GM23338 (cell line): ENCODE data around the gene NPC1. TPM values are rescaled to one million over a fixed set of nuclear protein-coding genes. Genes with fewer than 3 reads are reported as not detected.
A peak's percentile ranks its signal among the peaks of the same experiment; 100 is the strongest.

Experiments
- ATAC-seq: fragments of 200-7000 bp; cut with Tn5 transposase; 3 replicates; pipeline ENCODE4 v1.9.1; 2020
- DNase-seq: peaks from one replicate; pipeline ENCODE4 v3.0.0-alpha.2; 2015; ENCODE audit warnings: low spot score
- H2AFZ ChIP-seq: fragments of 200-600 bp; sonication (generic); 2 replicates; pipeline ENCODE4 v1.8.0; 2016; ENCODE audit warnings: antibody characterized with exemption, mild to moderate bottlenecking, moderate library complexity
- H3F3A ChIP-seq: fragments of 200-600 bp; sonication (generic); replicated peaks from 2 replicates; pipeline ENCODE4 v1.8.0; 2017; ENCODE audit warnings: antibody characterized with exemption, mixed run types, low read depth
- H3K27ac ChIP-seq: fragments of 200-600 bp; sonication (generic); 2 replicates; pipeline ENCODE4 v1.6.1; 2016; ENCODE audit warnings: low read depth
- H3K27me3 ChIP-seq: fragments of 200-600 bp; sonication (generic); 2 replicates; pipeline ENCODE4 v1.8.0; 2016; ENCODE audit warnings: mild to moderate bottlenecking, mixed run types, moderate library complexity; ENCODE audit not compliant: insufficient read depth
- H3K36me3 ChIP-seq: fragments of 200-600 bp; sonication (generic); 2 replicates; pipeline ENCODE4 v1.8.0; 2016; ENCODE audit warnings: mild to moderate bottlenecking; ENCODE audit not compliant: insufficient read depth
- H3K4me1 ChIP-seq: fragments of 200-600 bp; sonication (generic); 2 replicates; pipeline ENCODE4 v1.8.0; 2016; ENCODE audit warnings: mild to moderate bottlenecking, moderate library complexity; ENCODE audit not compliant: insufficient read depth
- H3K4me2 ChIP-seq: fragments of 200-600 bp; sonication (generic); 2 replicates; pipeline ENCODE4 v1.7.1; 2017; ENCODE audit warnings: mixed run types
- H3K4me3 ChIP-seq: fragments of 200-600 bp; sonication (generic); 2 replicates; pipeline ENCODE4 v1.6.1; 2016; ENCODE audit warnings: mixed run types
- H3K79me2 ChIP-seq: fragments of 200-600 bp; sonication (generic); replicated peaks from 2 replicates; pipeline ENCODE4 v1.8.0; 2017; ENCODE audit warnings: mild to moderate bottlenecking; ENCODE audit not compliant: insufficient read depth
- H3K9me2 ChIP-seq: fragments of 200-600 bp; sonication (generic); 2 replicates; pipeline ENCODE4 v1.8.0; 2017; ENCODE audit not compliant: insufficient read depth
- H4K20me1 ChIP-seq: fragments of 200-600 bp; sonication (generic); replicated peaks from 2 replicates; pipeline ENCODE4 v1.8.0; 2017; ENCODE audit warnings: mild to moderate bottlenecking; ENCODE audit not compliant: insufficient read depth
- H3K27ac Mint-ChIP-seq: 2 replicates; pipeline ENCODE4 v1.8.0; 2020; ENCODE audit warnings: inconsistent platforms, mild to moderate bottlenecking, moderate library complexity, mixed read lengths
- H3K27me3 Mint-ChIP-seq: 3 replicates; pipeline ENCODE4 v1.8.0; 2022; ENCODE audit warnings: low read depth, mild to moderate bottlenecking, moderate library complexity, mixed read lengths, inconsistent platforms; ENCODE audit not compliant: insufficient read depth, poor library complexity
- H3K36me3 Mint-ChIP-seq: 3 replicates; pipeline ENCODE4 v1.8.0; 2021; ENCODE audit warnings: low read depth, mild to moderate bottlenecking, inconsistent platforms, moderate library complexity, mixed read lengths
- H3K4me1 Mint-ChIP-seq: 3 replicates; pipeline ENCODE4 v1.8.0; 2020; ENCODE audit warnings: mild to moderate bottlenecking, inconsistent platforms, mixed read lengths
- H3K4me3 Mint-ChIP-seq: 3 replicates; pipeline ENCODE4 v1.8.0; 2021; ENCODE audit warnings: moderate library complexity, mild to moderate bottlenecking, inconsistent platforms, mixed read lengths
- H3K9me3 Mint-ChIP-seq: 3 replicates; pipeline ENCODE4 v1.8.0; 2020; ENCODE audit warnings: moderate library complexity, mild to moderate bottlenecking, inconsistent platforms, mixed read lengths
- EZH2 ChIP-seq: fragments of 200-600 bp; sonication (generic); IDR thresholded peaks from one replicate; pipeline ENCODE4 v1.8.0; 2017; ENCODE audit warnings: antibody characterized with exemption, mild to moderate bottlenecking, low read depth; ENCODE audit not compliant: unreplicated experiment
- EZH2phosphoT487 ChIP-seq: fragments of 200-600 bp; sonication (generic); IDR thresholded peaks from one replicate; pipeline ENCODE4 v1.8.1; 2018; ENCODE audit warnings: antibody characterized with exemption; ENCODE audit not compliant: unreplicated experiment
- POLR2AphosphoS5 ChIP-seq: IDR thresholded peaks from 2 replicates; pipeline ENCODE4 v1.6.1; 2016; ENCODE audit warnings: antibody characterized with exemption, low read depth
- STAT1 ChIP-seq: IDR thresholded peaks from one replicate; pipeline ENCODE4 v1.6.1; 2016; ENCODE audit warnings: antibody characterized with exemption; ENCODE audit not compliant: unreplicated experiment
- ZNF462 ChIP-seq: fragments of 250-450 bp; sonication (Bioruptor Pico); IDR thresholded peaks from 2 replicates; pipeline ENCODE4 v1.5.0; 2020; ENCODE audit warnings: mild to moderate bottlenecking, moderate library complexity
- polyA plus RNA-seq: library from polyadenylated mRNA; unstranded; fragments of >200 nt; fragmentation: Nextera tagmentation; extraction: Ambion mirVana; gene quantifications from 2 replicates; pipeline ENCODE4 v1.2.1, GENCODE V29; 2016
- total RNA-seq: library from RNA; depleted of rRNA; stranded (reverse); fragments of >200 nt; shearing (Covaris generic); gene quantifications from 2 replicates; pipeline ENCODE4 v1.2.3, GENCODE V29; 2014
- TF ChIP-seq, protein P1 (sequence below), 2 experiments: fragments of 200-600 bp in 1 of 2; sonication (generic) in 1 of 2; conservative IDR thresholded peaks; 2 replicates each; pipeline versions ENCODE4 v1.5.1 to v1.6.1; 2016 to 2017; ENCODE audit warnings: antibody characterized with exemption in 2 of 2, low read depth in 2 of 2, mild to moderate bottlenecking in 2 of 2, moderate library complexity in 1 of 2

Gene NPC1
- total and polyA plus RNA-seq, 2 experiments from 2014 or later, result 18.4 to 45.1 TPM

GRCh38 chr18:23503963-23504344 lies 82.4 kb downstream of the NPC1 start (continued):
- no peak for TF ChIP-seq EZH2
- no peak for TF ChIP-seq ZNF462 (CRISPR knock-in tag)
- no peak for TF ChIP-seq EZH2phosphoT487
- TF ChIP-seq STAT1, result no peak

- Histone ChIP-seq H3K27me3 (peaks cover 26% of the 10 kb centered on the region), H3K4me3 (peak within 1 kb of the TSS; percentile 92), H3F3A (0 out of 2 replicates have a peak, but pooled peaks cover 6% of the 10 kb centered on the region), H4K20me1 (peaks cover 20% of the 10 kb centered on the region; the same call in 1 of the 2 replicates), H3K27ac (peak within 1 kb of the TSS; percentile 69; the same call in 1 of the 2 replicates), H3K4me2 (peak within 1 kb of the TSS; percentile 93), H3K4me1 (peaks cover 14% of the 10 kb centered on the region), H3K79me2 (peaks cover 27% of the 10 kb centered on the region), H3K9me2 (no peaks in the 10 kb centered on the region), H3K36me3 (peaks cover 9% of the 10 kb centered on the region; the same call in 1 of the 2 replicates), H2AFZ (peak within 1 kb of the TSS; percentile 90)
- DNase-seq, result peak; percentile 95
- H3K4me3 Mint-ChIP-seq, result peak within 1 kb of the TSS; percentile 96
- peaks cover 12% of the 10 kb centered on the region for H3K27me3 Mint-ChIP-seq
- peaks cover 11% of the 10 kb centered on the region for H3K4me1 Mint-ChIP-seq
- peak within 1 kb of the TSS; percentile 61 for H3K27ac Mint-ChIP-seq
- peak; percentile 83 for ATAC-seq
- no peaks in the 10 kb centered on the region for H3K9me3 Mint-ChIP-seq
- peaks cover 8% of the 10 kb centered on the region; the same call in 2 of the 3 replicates for H3K36me3 Mint-ChIP-seq
- peak; percentile 64 for TF ChIP-seq POLR2AphosphoS5
- no peak for TF ChIP-seq EZH2
- TF ChIP-seq, protein P1, sequence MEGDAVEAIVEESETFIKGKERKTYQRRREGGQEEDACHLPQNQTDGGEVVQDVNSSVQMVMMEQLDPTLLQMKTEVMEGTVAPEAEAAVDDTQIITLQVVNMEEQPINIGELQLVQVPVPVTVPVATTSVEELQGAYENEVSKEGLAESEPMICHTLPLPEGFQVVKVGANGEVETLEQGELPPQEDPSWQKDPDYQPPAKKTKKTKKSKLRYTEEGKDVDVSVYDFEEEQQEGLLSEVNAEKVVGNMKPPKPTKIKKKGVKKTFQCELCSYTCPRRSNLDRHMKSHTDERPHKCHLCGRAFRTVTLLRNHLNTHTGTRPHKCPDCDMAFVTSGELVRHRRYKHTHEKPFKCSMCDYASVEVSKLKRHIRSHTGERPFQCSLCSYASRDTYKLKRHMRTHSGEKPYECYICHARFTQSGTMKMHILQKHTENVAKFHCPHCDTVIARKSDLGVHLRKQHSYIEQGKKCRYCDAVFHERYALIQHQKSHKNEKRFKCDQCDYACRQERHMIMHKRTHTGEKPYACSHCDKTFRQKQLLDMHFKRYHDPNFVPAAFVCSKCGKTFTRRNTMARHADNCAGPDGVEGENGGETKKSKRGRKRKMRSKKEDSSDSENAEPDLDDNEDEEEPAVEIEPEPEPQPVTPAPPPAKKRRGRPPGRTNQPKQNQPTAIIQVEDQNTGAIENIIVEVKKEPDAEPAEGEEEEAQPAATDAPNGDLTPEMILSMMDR (conservative IDR thresholded peaks at IDR 0.05; ENCODE audit: low read depth in 2 of 2), result peak; percentile 17 to 46; a peak in 2 of 4 replicates
Measured at GRCh38 chr18:23503038-23503962, 83.0 kb downstream of the NPC1 start, which contains the start of gene RMC1. Gene RMC1, plus strand, starts transcription at chr18:23503511. Its CDS starts 108 bp downstream, at chr18:23503619.
